Epithelial cell of esophagus (primary cell): ENCODE results near the gene SH3BGRL3.
"Not testable (repeated sequence)": the region's sequence is repeated elsewhere in the genome, so short reads cannot be mapped to it uniquely, and the experiment has no call there.

Source experiments
- DNase-seq: peaks from one replicate; pipeline ENCODE4 v3.0.0; 2010; ENCODE audit warnings: low read depth
- H3K4me3 ChIP-seq: 2 replicates; pipeline ENCODE4 v1.5.1; 2011; ENCODE audit warnings: mild to moderate bottlenecking, low read length, control low read depth
- CTCF ChIP-seq: IDR thresholded peaks from 2 replicates; pipeline ENCODE4 v1.5.1; 2011; ENCODE audit warnings: low read depth, mild to moderate bottlenecking, low read length, control low read depth, inconsistent platforms; ENCODE audit not compliant: insufficient read depth; ENCODE audit errors: missing control alignments

Gene SH3BGRL3

GRCh38 chr1:26327956-26328362, 48.1 kb downstream of the SH3BGRL3 start:
- peak; percentile 85 for DNase-seq
- no peak overlapping the region for H3K4me3 ChIP-seq
- no peak for TF ChIP-seq CTCF

GRCh38 chr1:26328597-26328996, 48.7 kb downstream of the SH3BGRL3 start:
- no peak for DNase-seq
- TF ChIP-seq CTCF = no peak
- H3K4me3 ChIP-seq = no peak overlapping the region

- not testable (repeated sequence) for H3K4me3 ChIP-seq, DNase-seq
Observed at GRCh38 chr1:26329380-26329779, 49.5 kb downstream of the SH3BGRL3 start.

GRCh38 chr1:26330276-26330675, 50.4 kb downstream of the SH3BGRL3 start:
- H3K4me3 ChIP-seq = no peak overlapping the region
- DNase-seq = no peak
- no peak for TF ChIP-seq CTCF
